ENCODE data around the gene CCL17.

GRCh38 chr16:57411362-57411976, 6.9 kb downstream of the CCL17 start:
- TF ChIP-seq CTCF (IDR thresholded peaks at IDR 0.05), result no peak
- no peak for TF ChIP-seq POLR2A (IDR thresholded peaks at IDR 0.05)
